GM12878 (cell line): ENCODE results near the gene C5orf34. TPM values are rescaled to one million over a fixed set of nuclear protein-coding genes. Genes with fewer than 3 reads are reported as not detected.

Experiments used
- CHD2 ChIP-seq: IDR thresholded peaks from 2 replicates; pipeline ENCODE4 v1.6.1; 2011; ENCODE audit warnings: low read depth, low read length, improper control_type of control experiment, borderline replicate concordance
- GABPA ChIP-seq: IDR thresholded peaks from 2 replicates; pipeline ENCODE4 v1.6.1; 2014; ENCODE audit warnings: antibody characterized with exemption, low read depth, mild to moderate bottlenecking, inconsistent platforms
- POLR2AphosphoS2 ChIP-seq: IDR thresholded peaks from 2 replicates; pipeline ENCODE4 v1.6.1; 2011; ENCODE audit warnings: low read depth, mild to moderate bottlenecking, low read length, improper control_type of control experiment, moderate library complexity
- ZNF384 ChIP-seq: IDR thresholded peaks from 2 replicates; pipeline ENCODE4 v1.6.1; 2012; ENCODE audit warnings: low read depth, mild to moderate bottlenecking, low read length, improper control_type of control experiment, borderline replicate concordance
- polyA plus RNA-seq, 11 experiments: library from polyadenylated mRNA; depleted of rRNA in 4 of 11; unstranded in 6 of 11; stranded (reverse) in 5 of 11; fragments of >200 nt; fragmentation: Nextera tagmentation in 4 of 11; fragmentation: Illumina TruSeq in 1 of 11; extraction: Ambion mirVana in 4 of 11; extraction: Trizol in 1 of 11; gene quantifications; 1 replicate in 1 of 11; 2 replicates in 10 of 11; pipeline versions ENCODE4 v1.2.1 to v1.2.3, GENCODE V29; 2011 to 2016; ENCODE audit warnings: inconsistent platforms in 2 of 11, missing spikeins in 2 of 11, low read depth in 1 of 11
- total RNA-seq, 4 experiments: library from RNA; depleted of rRNA in 3 of 4; stranded (reverse); fragments of >200 nt in 3 of 4; fragmentation: Illumina TruSeq in 1 of 4; extraction: Trizol in 1 of 4; gene quantifications; 2 replicates each; pipeline versions ENCODE4 v1.2.1 to v1.2.3, GENCODE V29; 2013 to 2021
- TF ChIP-seq, protein P1 (sequence below): fragments of 150-350 bp; IDR thresholded peaks from 2 replicates; pipeline ENCODE4 v1.6.1; 2016; ENCODE audit warnings: low read depth, low read length

The C5orf34 gene
- total and polyA plus RNA-seq, 10 of the 15 experiments (the other 5 are each of a cell fraction or from before 2014, with no cell fraction given): 6.1 to 15.1 (median 10.0) TPM

DNA sequence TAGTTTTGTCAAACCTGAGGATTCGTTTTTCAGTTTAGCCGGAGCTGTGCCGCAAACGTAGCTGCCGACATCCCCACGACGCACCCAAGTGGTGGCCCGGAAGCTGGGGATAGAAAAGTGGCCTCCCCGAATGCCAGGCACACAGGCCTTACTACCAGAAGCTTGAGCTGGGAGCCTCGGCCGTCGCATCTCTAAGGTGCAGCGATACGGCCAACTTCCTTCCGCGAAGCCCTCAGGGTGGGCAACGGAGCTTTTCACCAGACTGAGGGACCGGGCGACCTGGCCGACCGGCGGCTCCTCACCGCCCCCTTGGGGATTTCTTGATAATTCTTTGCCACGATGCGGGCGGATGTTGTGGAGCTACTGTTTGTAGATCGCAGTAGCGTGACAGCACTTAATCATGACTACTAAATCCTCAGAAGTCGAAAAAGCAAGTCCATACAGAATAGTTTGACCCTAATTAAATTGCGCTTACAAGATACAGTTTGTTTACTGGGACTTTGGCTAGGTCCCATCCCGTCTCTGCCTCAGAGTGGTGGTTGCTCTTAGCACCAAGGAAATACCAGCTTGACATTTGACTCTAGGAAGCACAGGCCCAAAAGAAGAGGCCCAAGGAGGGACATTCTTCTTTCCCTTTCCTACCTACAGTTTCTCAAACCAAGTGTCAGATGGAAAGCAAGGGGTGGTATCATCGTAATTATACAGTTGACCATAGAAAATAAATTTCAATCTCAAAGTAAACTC, 30.7 kb downstream of the C5orf34 start (continued):
- TF ChIP-seq, protein P1, sequence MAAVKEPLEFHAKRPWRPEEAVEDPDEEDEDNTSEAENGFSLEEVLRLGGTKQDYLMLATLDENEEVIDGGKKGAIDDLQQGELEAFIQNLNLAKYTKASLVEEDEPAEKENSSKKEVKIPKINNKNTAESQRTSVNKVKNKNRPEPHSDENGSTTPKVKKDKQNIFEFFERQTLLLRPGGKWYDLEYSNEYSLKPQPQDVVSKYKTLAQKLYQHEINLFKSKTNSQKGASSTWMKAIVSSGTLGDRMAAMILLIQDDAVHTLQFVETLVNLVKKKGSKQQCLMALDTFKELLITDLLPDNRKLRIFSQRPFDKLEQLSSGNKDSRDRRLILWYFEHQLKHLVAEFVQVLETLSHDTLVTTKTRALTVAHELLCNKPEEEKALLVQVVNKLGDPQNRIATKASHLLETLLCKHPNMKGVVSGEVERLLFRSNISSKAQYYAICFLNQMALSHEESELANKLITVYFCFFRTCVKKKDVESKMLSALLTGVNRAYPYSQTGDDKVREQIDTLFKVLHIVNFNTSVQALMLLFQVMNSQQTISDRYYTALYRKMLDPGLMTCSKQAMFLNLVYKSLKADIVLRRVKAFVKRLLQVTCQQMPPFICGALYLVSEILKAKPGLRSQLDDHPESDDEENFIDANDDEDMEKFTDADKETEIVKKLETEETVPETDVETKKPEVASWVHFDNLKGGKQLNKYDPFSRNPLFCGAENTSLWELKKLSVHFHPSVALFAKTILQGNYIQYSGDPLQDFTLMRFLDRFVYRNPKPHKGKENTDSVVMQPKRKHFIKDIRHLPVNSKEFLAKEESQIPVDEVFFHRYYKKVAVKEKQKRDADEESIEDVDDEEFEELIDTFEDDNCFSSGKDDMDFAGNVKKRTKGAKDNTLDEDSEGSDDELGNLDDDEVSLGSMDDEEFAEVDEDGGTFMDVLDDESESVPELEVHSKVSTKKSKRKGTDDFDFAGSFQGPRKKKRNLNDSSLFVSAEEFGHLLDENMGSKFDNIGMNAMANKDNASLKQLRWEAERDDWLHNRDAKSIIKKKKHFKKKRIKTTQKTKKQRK: no peak
- no peak for TF ChIP-seq ZNF384
- TF ChIP-seq CHD2: peak; percentile 37; the same call in 1 of the 2 replicates
- peak; percentile 50; the same call in 1 of the 2 replicates for TF ChIP-seq GABPA
- TF ChIP-seq POLR2AphosphoS2: no peak
